Measurements from ENCODE around the gene EPS8.
"Not testable (repeated sequence)": the region's sequence is repeated elsewhere in the genome, so short reads cannot be mapped to it uniquely, and the experiment has no call there.

EPS8 gene

GRCh38 chr12:15756822-15757221, 32.4 kb downstream of the EPS8 start:
- no peak for DNase-seq (ENCODE audit: low read depth)

DNA sequence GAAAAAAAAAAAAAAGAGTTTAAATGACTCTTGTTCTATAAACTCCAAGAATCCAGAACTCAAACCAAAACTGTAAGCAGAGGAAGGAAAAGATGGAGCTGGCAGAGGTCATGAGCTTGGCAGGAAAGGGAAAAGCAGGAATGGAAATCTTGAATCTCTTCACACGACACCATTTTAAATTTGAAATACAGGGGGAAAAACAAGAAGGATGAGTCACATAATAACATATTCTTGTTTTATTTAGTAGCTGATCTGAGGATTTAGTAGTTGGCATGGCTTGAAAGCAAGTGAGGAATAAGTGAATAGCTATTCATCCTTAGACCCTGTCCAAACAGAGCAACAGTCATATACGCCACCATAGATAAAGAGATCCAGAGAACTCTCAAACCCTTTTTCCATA, 35.0 kb downstream of the EPS8 start:
- DNase-seq (ENCODE audit: low read depth), result no peak

DNA sequence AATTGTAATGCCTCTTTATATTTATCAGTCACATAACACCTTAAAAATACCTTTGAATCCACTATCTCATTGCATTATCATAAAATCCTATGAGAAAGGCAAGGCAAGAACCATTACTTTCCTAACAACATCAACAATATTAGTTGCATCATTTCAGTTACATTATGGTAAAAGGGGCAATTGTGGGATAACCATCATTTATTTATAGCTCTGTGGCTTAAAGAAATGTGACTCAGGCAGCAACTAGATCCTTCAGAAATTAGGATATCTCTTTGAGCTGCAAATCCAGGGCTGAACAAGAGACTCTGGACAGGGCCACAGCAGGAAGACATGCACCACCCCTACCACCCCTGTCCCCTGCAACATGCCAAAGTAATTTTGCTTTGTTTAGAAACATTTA, 36.4 kb downstream of the EPS8 start:
- DNase-seq (ENCODE audit: low read depth), result no peak

- DNase-seq (ENCODE audit: low read depth), result no peak
Measured at GRCh38 chr12:15751741-15752140, 37.4 kb downstream of the EPS8 start.

DNA sequence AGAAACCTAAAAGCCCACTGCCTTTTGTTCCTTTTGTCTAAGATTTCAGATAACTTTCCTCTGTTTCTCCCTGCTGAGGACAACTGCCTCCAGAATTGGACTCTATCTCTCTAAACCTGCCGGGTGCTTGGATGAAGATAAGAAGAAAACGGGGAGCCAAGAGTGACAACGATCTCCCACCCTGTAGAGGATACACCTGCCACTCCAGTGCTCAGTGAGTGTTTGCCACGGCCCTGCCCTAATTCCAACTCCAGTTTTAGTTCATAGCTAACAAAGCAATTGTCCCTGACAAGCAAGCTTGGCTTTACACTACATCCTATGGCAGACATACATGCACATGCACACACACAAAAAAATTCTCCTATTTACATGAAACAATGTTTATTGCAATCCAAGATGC, 39.3 kb downstream of the EPS8 start:
- no peak for DNase-seq (ENCODE audit: low read depth)

- DNase-seq (ENCODE audit: low read depth), result not testable (repeated sequence)
Measured at GRCh38 chr12:15741870-15742269, 47.3 kb downstream of the EPS8 start.

DNA sequence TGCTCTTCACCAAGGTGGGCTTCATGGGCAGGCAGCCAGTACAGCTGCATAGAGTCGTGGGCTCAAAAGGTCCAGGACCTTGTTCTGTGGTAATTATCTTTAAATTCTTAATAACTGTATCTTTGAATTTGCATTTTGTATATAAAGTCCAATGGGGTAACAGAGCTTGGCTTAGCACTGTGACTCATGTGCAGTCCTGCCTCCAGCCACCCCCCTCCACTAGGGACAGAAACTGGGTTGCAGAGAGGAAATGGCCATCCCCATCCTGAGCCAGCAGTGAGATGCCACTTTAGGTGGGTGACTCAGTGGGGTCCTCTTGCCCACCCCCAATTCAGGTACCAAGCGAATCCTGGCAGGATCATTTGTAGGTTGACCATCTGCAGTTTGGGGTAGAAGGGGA, 48.1 kb downstream of the EPS8 start:
- no peak for DNase-seq (ENCODE audit: low read depth)

GRCh38 chr12:15740389-15740788, 48.8 kb downstream of the EPS8 start:
- DNase-seq (ENCODE audit: low read depth), result not testable (repeated sequence)

GRCh38 chr12:15738438-15739015, 50.7 kb downstream of the EPS8 start:
- no peak for DNase-seq (ENCODE audit: low read depth)

- DNase-seq (ENCODE audit: low read depth), result no peak
Measured at GRCh38 chr12:15735837-15736615, 53.2 kb downstream of the EPS8 start.

- no peak for DNase-seq (ENCODE audit: low read depth)
Measured at GRCh38 chr12:15733136-15733535, 56.1 kb downstream of the EPS8 start.

- DNase-seq (ENCODE audit: low read depth), result peak; percentile 46
Measured at GRCh38 chr12:15732341-15733061, 56.7 kb downstream of the EPS8 start.

DNA sequence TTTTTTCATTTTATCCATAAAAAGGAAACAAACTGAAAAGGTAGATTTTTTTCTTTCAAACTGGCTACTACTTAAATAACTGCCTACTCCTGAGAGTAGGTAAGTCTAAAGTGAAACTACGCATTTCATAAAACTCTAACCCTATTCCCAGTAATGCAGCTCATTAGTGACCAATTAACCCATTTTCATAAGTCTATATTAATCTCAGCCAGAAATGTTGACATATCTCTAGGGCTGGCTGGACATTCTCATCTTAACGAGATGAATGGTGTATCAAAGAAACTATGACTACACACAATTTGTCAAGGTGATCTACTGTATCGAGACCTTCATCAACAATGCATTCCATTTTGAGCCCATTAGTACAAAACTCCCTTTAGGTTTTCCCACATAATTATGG, 57.2 kb downstream of the EPS8 start:
- DNase-seq (ENCODE audit: low read depth), result no peak

- no peak for DNase-seq (ENCODE audit: low read depth)
Measured at GRCh38 chr12:15729097-15729496, 60.1 kb downstream of the EPS8 start.

DNA sequence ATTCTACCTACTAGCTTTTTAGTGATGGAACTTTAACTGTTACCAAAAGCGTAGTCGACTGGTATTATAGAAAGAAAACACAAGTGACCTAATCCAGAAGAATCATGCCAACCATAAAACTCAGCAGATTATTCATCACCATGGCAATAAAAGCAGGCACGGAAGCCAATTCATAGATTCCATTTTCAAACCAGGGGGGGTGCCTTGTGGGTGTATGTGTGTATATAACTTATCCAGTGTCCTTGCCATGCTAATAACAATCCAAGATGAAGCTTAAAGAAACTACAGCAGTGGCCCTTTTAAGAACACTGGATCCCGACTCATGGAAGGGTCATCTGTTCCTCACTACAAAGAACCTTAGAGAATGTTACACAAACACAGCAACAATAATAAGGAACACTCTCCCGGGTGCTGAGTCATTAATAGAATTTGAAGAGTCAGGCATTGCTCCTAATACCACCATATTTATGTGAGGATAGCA, 61.0 kb downstream of the EPS8 start:
- DNase-seq (ENCODE audit: low read depth), result peak; percentile 79

DNA sequence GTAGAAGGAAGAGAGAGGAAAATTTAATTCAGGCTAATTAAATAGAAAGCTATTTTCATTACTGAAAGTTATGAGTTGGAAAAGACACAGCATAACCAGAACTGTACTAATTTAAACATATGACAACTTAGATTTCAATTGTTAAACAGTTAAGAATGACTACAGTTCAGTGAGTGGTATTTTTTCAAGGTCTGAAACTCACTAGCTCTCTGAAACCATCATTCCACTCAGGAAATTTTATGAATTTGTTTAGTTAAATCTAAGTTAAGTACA, 62.4 kb downstream of the EPS8 start:
- no peak for DNase-seq (ENCODE audit: low read depth)

DNA sequence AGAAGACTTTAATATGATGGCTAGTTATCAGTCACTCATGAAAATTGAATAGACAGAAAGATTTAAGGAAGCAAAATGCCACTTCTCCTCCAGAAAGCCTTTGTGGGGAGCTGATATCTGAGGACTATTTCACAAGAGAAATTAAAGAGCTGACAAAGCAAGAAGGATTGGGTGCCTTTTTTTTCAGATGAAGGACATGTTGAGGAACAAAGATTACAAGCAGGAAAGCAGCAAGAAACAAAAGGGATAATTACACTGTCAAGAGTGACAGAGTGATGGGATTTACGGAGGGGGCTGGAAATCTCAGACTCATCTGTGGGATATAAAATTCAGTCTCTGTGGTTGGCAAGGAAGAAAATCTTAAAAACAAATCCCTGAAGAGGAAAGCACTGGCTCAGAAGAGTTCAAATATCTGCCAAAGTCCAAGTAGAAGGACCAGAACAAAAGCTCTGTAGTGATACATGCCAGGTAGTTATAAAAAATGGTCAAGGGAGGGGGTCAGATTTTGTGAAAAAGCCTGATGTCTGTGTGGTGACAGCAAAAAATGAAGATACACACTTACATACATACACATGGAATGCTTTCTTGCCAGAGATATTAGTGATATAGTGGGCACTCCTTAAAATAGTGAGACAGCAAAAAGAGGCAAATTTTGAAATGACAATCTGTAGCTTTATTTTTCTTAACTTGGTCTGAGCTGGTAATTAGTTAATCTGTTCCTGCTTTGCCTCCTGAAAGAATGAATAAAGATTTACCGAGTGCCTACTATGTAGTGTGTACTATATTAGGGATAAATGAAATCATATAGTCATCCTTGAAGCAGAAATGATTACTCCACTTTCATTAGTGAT, 62.9 kb downstream of the EPS8 start:
- DNase-seq (ENCODE audit: low read depth), result no peak

DNA sequence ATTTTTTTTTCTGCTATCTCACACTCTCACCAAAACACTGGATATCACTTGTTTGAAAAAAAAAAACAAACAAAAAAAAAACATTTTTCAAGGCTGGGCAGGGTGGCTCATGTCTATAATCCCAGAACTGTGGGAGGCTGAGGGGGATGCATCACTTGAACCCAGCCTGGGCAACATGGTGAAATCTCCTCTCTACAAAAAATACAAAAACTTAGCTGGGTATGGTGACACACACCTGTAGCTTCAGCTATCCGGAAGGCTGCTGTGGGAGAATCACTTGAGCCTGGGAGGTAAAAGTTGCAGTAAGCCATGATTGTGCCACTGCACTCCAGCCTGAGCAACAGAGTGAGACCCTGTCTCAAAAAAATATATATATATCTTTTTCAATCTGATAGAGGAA, 66.2 kb downstream of the EPS8 start:
- DNase-seq (ENCODE audit: low read depth), result no peak

- no peak for DNase-seq (ENCODE audit: low read depth)
Measured at GRCh38 chr12:15721316-15722115, 67.7 kb downstream of the EPS8 start.

GRCh38 chr12:15720295-15720694, 68.9 kb downstream of the EPS8 start:
- no peak for DNase-seq (ENCODE audit: low read depth)

GRCh38 chr12:15719230-15719629, 70.0 kb downstream of the EPS8 start:
- no peak for DNase-seq (ENCODE audit: low read depth)

Data from GM04503 (cell line).